Fibroblast of lung (primary cell): ENCODE results near the gene UBTD1. TPM values are rescaled to one million over a fixed set of nuclear protein-coding genes. Genes with fewer than 3 reads are reported as not detected.

Source experiments
- DNase-seq, 2 donors: peaks; one replicate each; pipeline versions ENCODE4 v3.0.0 to v3.0.0-alpha.2; 2010; ENCODE audit warnings: low read depth in 2 of 2
- H2AFZ ChIP-seq: 2 replicates; pipeline ENCODE4 v1.5.1; 2012; ENCODE audit warnings: low read length, control low read depth, inconsistent platforms
- H3K27ac ChIP-seq: 2 replicates; pipeline ENCODE4 v1.5.1; 2011; ENCODE audit warnings: low read length, control low read depth; ENCODE audit not compliant: insufficient read depth
- H3K27me3 ChIP-seq: 2 replicates; pipeline ENCODE4 v1.5.1; 2011; ENCODE audit warnings: mild to moderate bottlenecking, low read length; ENCODE audit not compliant: control insufficient read depth, insufficient read depth
- H3K36me3 ChIP-seq: 2 replicates; pipeline ENCODE4 v1.5.1; 2011; ENCODE audit warnings: low read length; ENCODE audit not compliant: control insufficient read depth, insufficient read depth
- H3K4me1 ChIP-seq: 2 replicates; pipeline ENCODE4 v1.5.1; 2011; ENCODE audit warnings: low read length; ENCODE audit not compliant: control insufficient read depth, insufficient read depth; ENCODE audit errors: extremely low read depth
- H3K4me2 ChIP-seq: 2 replicates; pipeline ENCODE4 v1.5.1; 2011; ENCODE audit warnings: low read length, control low read depth; ENCODE audit not compliant: insufficient read depth; ENCODE audit errors: extremely low read depth
- H3K4me3 ChIP-seq, 4 experiments: fragments of 200-600 bp in 1 of 4; sonication (generic) in 1 of 4; replicated peaks in 1 of 4; 2 replicates each; pipeline ENCODE4 v1.5.1; 2011 to 2016; ENCODE audit warnings: low read length in 4 of 4, low read depth in 3 of 4, mild to moderate bottlenecking in 3 of 4, control low read depth in 2 of 4, inconsistent platforms in 1 of 4, mixed read lengths in 1 of 4; ENCODE audit not compliant: insufficient read depth in 1 of 4; ENCODE audit errors: control extremely low read depth in 1 of 4
- H3K79me2 ChIP-seq: 2 replicates; pipeline ENCODE4 v1.5.1; 2012; ENCODE audit warnings: mild to moderate bottlenecking, low read length, inconsistent platforms; ENCODE audit not compliant: control insufficient read depth, insufficient read depth
- H3K9ac ChIP-seq: 2 replicates; pipeline ENCODE4 v1.5.1; 2011; ENCODE audit warnings: mild to moderate bottlenecking, low read length, control low read depth; ENCODE audit not compliant: insufficient read depth
- H3K9me3 ChIP-seq: 2 replicates; pipeline ENCODE4 v1.5.1; 2012; ENCODE audit warnings: low read depth, low read length; ENCODE audit not compliant: control insufficient read depth, insufficient read depth
- H4K20me1 ChIP-seq: 2 replicates; pipeline ENCODE4 v1.5.1; 2011; ENCODE audit warnings: low read length; ENCODE audit not compliant: control insufficient read depth, insufficient read depth; ENCODE audit errors: extremely low read depth
- EZH2 ChIP-seq: IDR thresholded peaks from 2 replicates; pipeline ENCODE4 v1.5.1; 2012; ENCODE audit warnings: low read length, control low read depth, mild to moderate bottlenecking; ENCODE audit errors: missing control alignments
- polyA plus RNA-seq, 2 donors: library from polyadenylated mRNA; depleted of rRNA in 1 of 2; stranded (reverse) in 1 of 2; unstranded in 1 of 2; fragments of >200 nt; gene quantifications; 2 replicates each; pipeline ENCODE4 v1.2.1, GENCODE V29; 2011 to 2012; ENCODE audit warnings: missing spikeins in 1 of 2
- total RNA-seq: library from RNA; depleted of rRNA; stranded (reverse); fragments of >200 nt; gene quantifications from 2 replicates; pipeline ENCODE4 v1.2.1, GENCODE V29; 2014
- TF ChIP-seq, protein P1 (sequence below), 2 donors: IDR thresholded peaks in 1 of 2; conservative IDR thresholded peaks in 1 of 2; 1 replicate in 1 of 2; 2 replicates in 1 of 2; pipeline ENCODE4 v1.5.1; 2011 to 2012; ENCODE audit warnings: low read length in 2 of 2, control low read depth in 1 of 2, inconsistent platforms in 1 of 2, low read depth in 1 of 2, mild to moderate bottlenecking in 1 of 2

The UBTD1 gene
- total and polyA plus RNA-seq, 2 donors (not counting 1 experiment from before 2014, with no cell fraction given), result 10.7 to 22.0 TPM

DNA sequence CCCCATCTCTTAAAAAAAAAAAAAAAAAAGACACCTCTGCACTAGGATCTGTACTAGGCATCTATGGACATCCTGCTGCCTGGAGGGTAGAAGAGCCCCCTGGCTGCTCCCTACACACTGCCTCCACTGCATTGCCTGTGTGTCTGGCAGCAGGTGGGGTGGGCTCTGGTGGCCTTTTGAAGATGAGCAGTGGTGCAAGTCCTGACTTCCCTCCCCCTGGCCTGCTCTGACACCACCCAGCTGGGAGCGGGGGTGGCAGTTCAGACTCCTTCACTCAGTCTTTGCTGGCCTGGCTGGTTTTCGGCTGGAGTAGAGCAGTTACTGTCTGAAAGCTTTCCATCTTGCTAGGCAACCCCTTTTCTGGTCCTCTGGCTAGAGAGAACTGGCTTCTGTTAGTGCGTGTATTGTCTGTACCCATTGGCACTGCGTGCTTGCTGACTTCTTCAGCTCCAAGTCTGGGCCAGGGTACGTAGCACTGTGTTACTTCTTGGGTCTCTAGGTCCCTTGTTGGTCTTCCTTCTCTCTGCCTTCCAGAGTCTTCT lies 108.4 kb downstream of the UBTD1 start:
- Histone ChIP-seq H3K9ac (no peak overlapping the region), H3K36me3 (no peaks in the 10 kb centered on the region), H2AFZ (no peak overlapping the region)

DNA sequence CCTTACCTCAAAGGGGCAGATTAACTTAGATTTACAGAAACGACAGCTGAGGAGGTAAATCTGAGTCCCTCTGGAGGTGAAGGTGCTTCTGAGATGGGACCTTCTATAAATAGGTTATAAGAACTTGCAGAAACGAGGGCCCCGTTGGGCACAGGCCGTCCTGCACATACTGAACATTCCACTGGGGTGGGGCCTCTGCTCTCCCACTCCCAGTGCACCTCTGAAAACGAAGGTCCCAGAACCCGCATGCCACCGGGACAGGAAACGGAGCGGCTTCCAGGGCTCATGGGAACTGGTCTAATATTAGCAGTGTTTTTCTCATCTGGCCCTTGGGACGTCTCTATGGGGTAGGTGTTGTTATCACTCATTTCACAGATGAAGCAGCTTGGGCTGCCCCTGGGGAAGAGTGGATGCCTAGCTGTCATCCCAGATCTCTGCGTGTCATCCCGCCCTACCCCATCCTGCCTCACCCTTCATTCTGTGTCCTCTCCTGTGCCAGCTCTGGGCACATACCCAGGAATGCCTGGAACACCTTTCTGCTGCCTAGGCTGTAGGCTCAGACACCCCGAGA lies 110.4 kb downstream of the UBTD1 start:
- Histone ChIP-seq H3K79me2 (no peaks in the 10 kb centered on the region), H3K36me3 (no peaks in the 10 kb centered on the region), H3K27me3 (no peaks in the 10 kb centered on the region), H3K4me3 (no peak overlapping the region), H4K20me1 (no peaks in the 10 kb centered on the region), H3K9me3 (no peaks in the 10 kb centered on the region), H3K4me1 (no peaks in the 10 kb centered on the region), H3K9ac (no peak overlapping the region), H3K4me2 (no peak overlapping the region), H3K27ac (no peak overlapping the region), H2AFZ (no peak overlapping the region)
- TF ChIP-seq, protein P1, sequence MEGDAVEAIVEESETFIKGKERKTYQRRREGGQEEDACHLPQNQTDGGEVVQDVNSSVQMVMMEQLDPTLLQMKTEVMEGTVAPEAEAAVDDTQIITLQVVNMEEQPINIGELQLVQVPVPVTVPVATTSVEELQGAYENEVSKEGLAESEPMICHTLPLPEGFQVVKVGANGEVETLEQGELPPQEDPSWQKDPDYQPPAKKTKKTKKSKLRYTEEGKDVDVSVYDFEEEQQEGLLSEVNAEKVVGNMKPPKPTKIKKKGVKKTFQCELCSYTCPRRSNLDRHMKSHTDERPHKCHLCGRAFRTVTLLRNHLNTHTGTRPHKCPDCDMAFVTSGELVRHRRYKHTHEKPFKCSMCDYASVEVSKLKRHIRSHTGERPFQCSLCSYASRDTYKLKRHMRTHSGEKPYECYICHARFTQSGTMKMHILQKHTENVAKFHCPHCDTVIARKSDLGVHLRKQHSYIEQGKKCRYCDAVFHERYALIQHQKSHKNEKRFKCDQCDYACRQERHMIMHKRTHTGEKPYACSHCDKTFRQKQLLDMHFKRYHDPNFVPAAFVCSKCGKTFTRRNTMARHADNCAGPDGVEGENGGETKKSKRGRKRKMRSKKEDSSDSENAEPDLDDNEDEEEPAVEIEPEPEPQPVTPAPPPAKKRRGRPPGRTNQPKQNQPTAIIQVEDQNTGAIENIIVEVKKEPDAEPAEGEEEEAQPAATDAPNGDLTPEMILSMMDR (conservative IDR thresholded peaks at IDR 0.05 in 1 of 2, IDR thresholded peaks at IDR 0.05 in 1 of 2; ENCODE audit: low read depth in 1 of 2, low read length in 2 of 2), result no peak
- TF ChIP-seq EZH2, result no peak
- no peak for DNase-seq

More for the DNA sequence above, 108.4 kb downstream of the UBTD1 start:
- TF ChIP-seq EZH2, result no peak
- TF ChIP-seq, protein P1 (conservative IDR thresholded peaks at IDR 0.05 in 1 of 2, IDR thresholded peaks at IDR 0.05 in 1 of 2; ENCODE audit: low read depth in 1 of 2, low read length in 2 of 2), result no peak
- no peak overlapping the region for H3K4me3 ChIP-seq
- H3K4me1 ChIP-seq, result no peaks in the 10 kb centered on the region
- no peak overlapping the region for H3K4me2 ChIP-seq
- H3K9me3 ChIP-seq, result no peaks in the 10 kb centered on the region
- H4K20me1 ChIP-seq, result no peaks in the 10 kb centered on the region
- no peaks in the 10 kb centered on the region for H3K79me2 ChIP-seq
- H3K27me3 ChIP-seq, result no peaks in the 10 kb centered on the region
- DNase-seq, result no peak
- no peak overlapping the region for H3K27ac ChIP-seq

GRCh38 chr10:97611473-97611872 lies 112.7 kb downstream of the UBTD1 start:
- H3K36me3 ChIP-seq, result no peaks in the 10 kb centered on the region
- no peak overlapping the region for H3K9ac ChIP-seq
- no peak overlapping the region for H3K4me3 ChIP-seq
- no peak overlapping the region for H3K4me2 ChIP-seq
- no peaks in the 10 kb centered on the region for H3K9me3 ChIP-seq
- DNase-seq, result no peak
- no peaks in the 10 kb centered on the region for H3K4me1 ChIP-seq
- no peak overlapping the region for H3K27ac ChIP-seq
- no peaks in the 10 kb centered on the region for H3K79me2 ChIP-seq
- no peaks in the 10 kb centered on the region for H4K20me1 ChIP-seq
- no peak overlapping the region for H2AFZ ChIP-seq
- TF ChIP-seq EZH2, result no peak
- TF ChIP-seq, protein P1 (conservative IDR thresholded peaks at IDR 0.05 in 1 of 2, IDR thresholded peaks at IDR 0.05 in 1 of 2; ENCODE audit: low read depth in 1 of 2, low read length in 2 of 2), result no peak
- H3K27me3 ChIP-seq, result no peaks in the 10 kb centered on the region
